Bronchial epithelial cell (primary cell): ENCODE measurements around the gene CAMSAP3. TPM values are rescaled to one million over a fixed set of nuclear protein-coding genes. Genes with fewer than 3 reads are reported as not detected.

Experiments
- DNase-seq: peaks from one replicate; pipeline ENCODE4 v3.0.0-alpha.2; 2010; ENCODE audit warnings: low read depth
- FAIRE-seq: peaks from 2 replicates; lab custom pipeline; 2011; peaks lifted over from hg19 to GRCh38; lab: Jason Lieb, UNC
- H3K27me3 ChIP-seq: 2 replicates; pipeline ENCODE4 v1.5.1; 2011; ENCODE audit warnings: low read length; ENCODE audit not compliant: control insufficient read depth, insufficient read depth
- H3K36me3 ChIP-seq: 2 replicates; pipeline ENCODE4 v1.5.1; 2011; ENCODE audit warnings: low read length; ENCODE audit not compliant: control insufficient read depth, insufficient read depth
- H3K4me3 ChIP-seq: 2 replicates; pipeline ENCODE4 v1.5.1; 2011; ENCODE audit warnings: mild to moderate bottlenecking, low read depth, low read length, control low read depth
- CTCF ChIP-seq: IDR thresholded peaks from 2 replicates; pipeline ENCODE4 v1.5.1; 2011; ENCODE audit warnings: mild to moderate bottlenecking, moderate library complexity, low read length, control low read depth, inconsistent platforms; ENCODE audit not compliant: insufficient read depth, severe bottlenecking
- total RNA-seq: library from RNA; depleted of rRNA; stranded (reverse); fragments of >200 nt; gene quantifications from 2 replicates; pipeline ENCODE4 v1.2.1, GENCODE V29; 2014

The CAMSAP3 gene
- 2.4 and 7.0 TPM in 2 replicates for total RNA-seq

DNA sequence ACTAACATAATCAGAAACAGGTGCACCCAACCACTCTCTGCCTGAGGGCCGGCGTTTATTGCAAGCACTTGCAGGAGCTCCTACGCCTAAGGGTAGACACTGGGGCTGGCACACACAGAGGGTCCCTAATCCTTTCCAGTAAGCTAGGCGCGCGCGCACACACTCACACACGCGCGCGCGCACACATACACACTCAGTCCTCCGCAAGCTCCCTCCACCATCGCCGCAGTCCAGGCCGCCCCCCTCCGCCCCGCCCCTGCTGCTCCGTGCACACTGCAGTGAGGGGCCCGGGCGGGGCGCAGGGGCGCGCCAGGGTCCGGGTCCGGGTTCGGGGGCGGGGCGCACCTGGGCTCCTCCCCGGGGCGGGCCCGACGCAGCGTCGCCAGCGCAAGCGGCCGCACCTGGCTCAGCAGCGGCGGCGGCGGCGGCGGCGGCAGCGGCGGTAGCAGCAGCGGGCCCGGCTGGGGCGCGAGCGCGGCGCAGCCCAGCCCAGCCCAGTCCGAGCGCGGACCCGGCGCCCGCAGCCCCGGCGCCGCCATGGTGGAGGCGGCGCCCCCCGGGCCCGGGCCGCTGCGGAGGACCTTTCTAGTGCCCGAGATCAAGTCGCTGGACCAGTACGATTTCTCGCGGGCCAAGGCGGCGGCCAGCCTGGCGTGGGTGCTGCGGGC, at the start of gene CAMSAP3:
Gene CAMSAP3, plus strand, starts transcription at position 398 of the 668 bp plus-strand sequence. Its CDS starts 140 bp downstream, at position 538.
- Histone ChIP-seq H3K27me3 (no peaks in the 10 kb centered on the region), H3K36me3 (no peaks in the 10 kb centered on the region), H3K4me3 (peak within 1 kb of the TSS; percentile 65)
- FAIRE-seq (no peak), DNase-seq (no peak)
- TF ChIP-seq CTCF, result no peak

- Histone ChIP-seq H3K4me3 (no peak overlapping the region), H3K36me3 (peaks cover 13% of the 10 kb centered on the region), H3K27me3 (no peaks in the 10 kb centered on the region)
- TF ChIP-seq CTCF, result no peak
- DNase-seq (no peak), FAIRE-seq (no peak)
These were observed 49.8 kb upstream of the CAMSAP3 start for GRCh38 chr19:7545904-7546303.

- TF ChIP-seq CTCF, result no peak
- FAIRE-seq, result no peak
- Histone ChIP-seq H3K4me3 (no peak overlapping the region), H3K27me3 (no peaks in the 10 kb centered on the region), H3K36me3 (peaks cover 10% of the 10 kb centered on the region)
- no peak for DNase-seq
These were observed 48.5 kb upstream of the CAMSAP3 start for GRCh38 chr19:7547159-7547558.

DNA sequence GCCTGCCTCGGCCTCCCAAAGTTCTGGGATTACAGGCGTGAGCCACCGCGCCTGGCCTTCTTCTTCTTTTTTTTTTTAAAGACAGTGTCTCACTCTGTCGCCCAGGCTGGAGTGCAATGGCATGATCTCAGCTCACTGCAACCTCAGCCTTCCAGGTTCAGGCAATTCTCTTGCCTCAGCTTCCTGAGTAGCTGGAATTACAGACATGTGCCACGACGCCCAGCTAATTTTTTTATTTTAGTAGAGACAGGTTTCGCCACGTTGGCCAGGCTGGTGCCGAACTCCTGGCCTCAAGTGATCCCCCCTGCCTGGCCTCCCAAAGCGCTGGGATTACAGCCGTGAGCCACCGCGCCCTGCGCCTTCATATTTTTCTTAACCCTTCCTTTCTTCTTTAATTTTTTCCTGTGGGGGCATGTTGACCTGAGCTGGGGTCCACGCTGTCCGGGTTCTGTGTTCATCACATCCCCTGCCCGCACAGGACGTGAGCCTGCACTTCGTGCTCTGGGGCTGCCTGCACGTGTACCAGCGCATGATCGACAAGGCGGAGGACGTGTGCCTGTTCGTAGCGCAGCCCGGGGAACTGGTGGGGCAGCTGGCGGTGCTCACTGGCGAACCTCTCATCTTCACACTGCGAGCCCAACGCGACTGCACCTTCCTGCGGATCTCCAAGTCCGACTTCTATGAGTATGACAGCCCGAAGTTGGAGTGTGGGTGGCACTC, 46.1 kb upstream of the CAMSAP3 start:
- H3K27me3 ChIP-seq, result no peaks in the 10 kb centered on the region
- peaks cover 9% of the 10 kb centered on the region for H3K36me3 ChIP-seq
- no peak for TF ChIP-seq CTCF
- DNase-seq (no peak), FAIRE-seq (no peak)
- H3K4me3 ChIP-seq, result no peak overlapping the region

- Histone ChIP-seq H3K4me3 (no peak overlapping the region), H3K36me3 (peaks cover 11% of the 10 kb centered on the region), H3K27me3 (no peaks in the 10 kb centered on the region)
- no peak for TF ChIP-seq CTCF
- DNase-seq, result no peak
- FAIRE-seq, result no peak
These were observed 45.4 kb upstream of the CAMSAP3 start for GRCh38 chr19:7550169-7550770.
